GM23248 (cell line): Measurements from ENCODE around the gene IMPDH1.

Source experiments
- EZH2 ChIP-seq: fragments of 200-600 bp; sonication (generic); IDR thresholded peaks from 2 replicates; pipeline ENCODE4 v1.6.1; 2018; ENCODE audit warnings: antibody characterized with exemption, mild to moderate bottlenecking; ENCODE audit not compliant: insufficient read depth, poor library complexity, severe bottlenecking
- EZH2phosphoT487 ChIP-seq: fragments of 200-600 bp; sonication (generic); IDR thresholded peaks from 2 replicates; pipeline ENCODE4 v1.6.1; 2018; ENCODE audit warnings: antibody characterized with exemption, moderate library complexity, mild to moderate bottlenecking, low read depth; ENCODE audit not compliant: insufficient read depth

DNA sequence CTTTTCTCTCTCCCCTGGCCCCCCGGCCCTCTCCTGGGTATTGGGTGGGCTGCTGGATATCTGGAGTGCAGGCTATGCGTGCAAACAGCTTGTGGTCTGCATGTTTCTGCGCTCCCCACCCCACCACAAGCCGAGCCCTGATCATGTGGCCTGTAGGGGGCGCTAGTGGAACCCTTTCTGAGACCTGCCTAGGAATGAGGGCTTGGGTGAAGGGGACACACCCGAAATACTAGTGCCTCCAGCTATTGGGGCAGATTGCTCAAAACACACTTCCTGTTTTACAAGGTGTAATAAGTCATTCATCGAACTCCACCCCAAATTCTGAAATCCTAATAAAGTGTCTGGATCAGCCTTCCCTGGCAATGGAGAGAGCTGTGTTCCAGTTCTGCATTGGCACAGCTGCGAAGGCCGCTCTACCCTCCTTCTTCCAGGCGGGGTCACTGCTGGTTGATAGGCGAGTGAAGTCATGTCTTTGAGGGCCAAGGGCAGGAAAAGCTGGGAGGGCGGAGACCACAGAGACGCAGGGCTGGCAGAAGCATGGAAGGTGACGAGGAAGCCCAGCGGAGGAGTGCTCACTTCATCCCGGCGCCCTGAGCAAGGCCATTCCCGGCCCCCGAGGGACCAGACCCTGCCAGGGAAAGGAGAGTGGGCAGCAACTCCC is 28.5 kb downstream of the IMPDH1 start:
- TF ChIP-seq EZH2 (no peak), EZH2phosphoT487 (no peak)
